GM23248 (cell line): ENCODE results near the gene EVX2. TPM values are rescaled to one million over a fixed set of nuclear protein-coding genes. Genes with fewer than 3 reads are reported as not detected.

Experiments used
- DNase-seq: peaks from one replicate; pipeline ENCODE4 v3.0.0-alpha.2; 2015
- H2AFZ ChIP-seq: fragments of 200-600 bp; sonication (generic); 2 replicates; pipeline ENCODE4 v1.6.1; 2016; ENCODE audit warnings: antibody characterized with exemption
- H3F3A ChIP-seq: fragments of 200-600 bp; sonication (generic); 2 replicates; pipeline ENCODE4 v1.6.1; 2016; ENCODE audit warnings: mild to moderate bottlenecking, antibody characterized with exemption, mixed run types; ENCODE audit not compliant: insufficient read depth
- H3K27ac ChIP-seq: fragments of 200-600 bp; sonication (generic); 2 replicates; pipeline ENCODE4 v1.5.1; 2016; ENCODE audit warnings: mild to moderate bottlenecking
- H3K27me3 ChIP-seq: fragments of 200-600 bp; sonication (generic); replicated peaks from 2 replicates; pipeline ENCODE4 v1.6.1; 2016; ENCODE audit warnings: mild to moderate bottlenecking; ENCODE audit not compliant: insufficient read depth
- H3K36me3 ChIP-seq: fragments of 200-600 bp; sonication (generic); 2 replicates; pipeline ENCODE4 v1.6.1; 2016; ENCODE audit warnings: low read depth, mild to moderate bottlenecking
- H3K4me1 ChIP-seq: fragments of 200-600 bp; sonication (generic); 2 replicates; pipeline ENCODE4 v1.6.1; 2016; ENCODE audit warnings: mild to moderate bottlenecking; ENCODE audit not compliant: insufficient read depth
- H3K4me2 ChIP-seq: fragments of 200-600 bp; sonication (generic); one replicate; pipeline ENCODE4 v1.6.1; 2016; ENCODE audit warnings: mild to moderate bottlenecking; ENCODE audit not compliant: unreplicated experiment
- H3K4me3 ChIP-seq: fragments of 200-600 bp; sonication (generic); 2 replicates; pipeline ENCODE4 v1.5.1; 2016; ENCODE audit warnings: mild to moderate bottlenecking
- H3K79me2 ChIP-seq: fragments of 200-600 bp; sonication (generic); 2 replicates; pipeline ENCODE4 v1.6.1; 2016; ENCODE audit warnings: mild to moderate bottlenecking; ENCODE audit not compliant: insufficient read depth
- H3K9ac ChIP-seq: fragments of 200-600 bp; sonication (generic); 2 replicates; pipeline ENCODE4 v1.6.1; 2016; ENCODE audit warnings: mild to moderate bottlenecking
- H3K9me2 ChIP-seq: fragments of 200-600 bp; sonication (generic); 2 replicates; pipeline ENCODE4 v1.6.1; 2016; ENCODE audit warnings: mixed run types, mild to moderate bottlenecking, moderate library complexity; ENCODE audit not compliant: insufficient read depth
- H3K9me3 ChIP-seq: fragments of 200-600 bp; sonication (generic); one replicate; pipeline ENCODE4 v1.6.1; 2017; ENCODE audit warnings: low read depth
- H4K20me1 ChIP-seq: fragments of 200-600 bp; sonication (generic); 2 replicates; pipeline ENCODE4 v1.6.0; 2016; ENCODE audit not compliant: insufficient read depth
- EZH2 ChIP-seq: fragments of 200-600 bp; sonication (generic); IDR thresholded peaks from 2 replicates; pipeline ENCODE4 v1.6.1; 2018; ENCODE audit warnings: antibody characterized with exemption, mild to moderate bottlenecking; ENCODE audit not compliant: insufficient read depth, poor library complexity, severe bottlenecking
- EZH2phosphoT487 ChIP-seq: fragments of 200-600 bp; sonication (generic); IDR thresholded peaks from 2 replicates; pipeline ENCODE4 v1.6.1; 2018; ENCODE audit warnings: antibody characterized with exemption, moderate library complexity, mild to moderate bottlenecking, low read depth; ENCODE audit not compliant: insufficient read depth
- WGBS, 2 experiments: methylation state at CpG; one replicate each; pipeline ENCODE4 v1.1.6; 2015 to 2017; ENCODE audit warnings: low lambda C conversion rate in 2 of 2, low coverage in 1 of 2; ENCODE audit errors: missing lambda C conversion rate in 2 of 2; 5-methylcytosine and 5-hydroxymethylcytosine counted together
- in situ Hi-C: fragments of 300-500 bp; cut with MboI; formaldehyde crosslinking; loops from 2 replicates; pipeline ENCODE4 v1.15.0; 2020
- polyA plus RNA-seq: library from polyadenylated mRNA; unstranded; fragments of >200 nt; fragmentation: Nextera tagmentation; extraction: Ambion mirVana; gene quantifications from 2 replicates; pipeline ENCODE4 v1.2.1, GENCODE V29; 2016
- total RNA-seq: library from RNA; depleted of rRNA; stranded (reverse); fragments of >200 nt; shearing (Covaris generic); gene quantifications from 2 replicates; pipeline ENCODE4 v1.2.3, GENCODE V29; 2014

Gene EVX2
- total and polyA plus RNA-seq, 2 experiments from 2014 or later, result not detected

GRCh38 chr2:176106581-176107539 lies 23.1 kb upstream of the EVX2 start, which contains the start of gene HOXD11:
HOXD11 (plus strand) TSS chr2:176107280; CDS start chr2:176107356, 76 bp downstream.
- H2AFZ ChIP-seq, result 0 out of 2 replicates have a peak within 1 kb of the TSS, but pooled peaks have one; percentile 82
- H3K27me3 ChIP-seq, result no peaks in the 10 kb centered on the region
- peaks cover 34% of the 10 kb centered on the region for H3F3A ChIP-seq
- H3K4me3 ChIP-seq, result peak within 1 kb of the TSS; percentile 88
- H3K4me2 ChIP-seq, result peak within 1 kb of the TSS; percentile 95
- TF ChIP-seq EZH2phosphoT487 (no peak), EZH2 (no peak)
- peak within 1 kb of the TSS; percentile 89 for H3K27ac ChIP-seq
- H3K79me2 ChIP-seq, result peaks cover 96% of the 10 kb centered on the region
- peaks cover 8% of the 10 kb centered on the region for H3K4me1 ChIP-seq
- H3K9me2 ChIP-seq, result no peaks in the 10 kb centered on the region
- 1 to 2% methylated on average over 67 to 72 of the region's 85 CpGs for WGBS, 2 experiments
- in situ Hi-C loops, result loop anchor here (25.0 kb wide), 1 partner anchor 1630 kb away; no protein-coding TSS in a partner anchor
- no peaks in the 10 kb centered on the region for H4K20me1 ChIP-seq
- DNase-seq, result peak; percentile 96
- peak within 1 kb of the TSS; percentile 93 for H3K9ac ChIP-seq
- no peaks in the 10 kb centered on the region for H3K9me3 ChIP-seq
- H3K36me3 ChIP-seq, result peaks cover 15% of the 10 kb centered on the region

GRCh38 chr2:176105730-176106580 lies 22.2 kb upstream of the EVX2 start:
- H2AFZ ChIP-seq, result peak overlapping the region; percentile 82; the same call in 1 of the 2 replicates
- peak overlapping the region; percentile 88 for H3K4me3 ChIP-seq

GRCh38 chr2:176105078-176105729 lies 21.4 kb upstream of the EVX2 start:
- Histone ChIP-seq H2AFZ (peak overlapping the region; percentile 82), H3K36me3 (peaks cover 7% of the 10 kb centered on the region), H3K4me3 (peak overlapping the region; percentile 88), H4K20me1 (no peaks in the 10 kb centered on the region), H3K79me2 (peaks cover 80% of the 10 kb centered on the region), H3K27ac (peak overlapping the region; percentile 89), H3K27me3 (no peaks in the 10 kb centered on the region), H3K4me2 (peak overlapping the region; percentile 95), H3K9me3 (no peaks in the 10 kb centered on the region), H3K9ac (peak overlapping the region; percentile 93), H3K9me2 (no peaks in the 10 kb centered on the region), H3K4me1 (peaks cover 8% of the 10 kb centered on the region), H3F3A (peaks cover 34% of the 10 kb centered on the region)
- peak; percentile 80 for DNase-seq
- 0 to 1% methylated on average over 21 to 25 of the region's 25 CpGs for WGBS, 2 experiments
- in situ Hi-C loops, result loop anchor here (25.0 kb wide), 1 partner anchor 1632 kb away; no protein-coding TSS in a partner anchor
- TF ChIP-seq EZH2phosphoT487 (no peak), EZH2 (no peak)

More at GRCh38 chr2:176105730-176106580, 22.2 kb upstream of the EVX2 start:
- peak overlapping the region; percentile 95 for H3K4me2 ChIP-seq
- peaks cover 8% of the 10 kb centered on the region for H3K4me1 ChIP-seq
- H4K20me1 ChIP-seq, result no peaks in the 10 kb centered on the region
- no peaks in the 10 kb centered on the region for H3K9me2 ChIP-seq
- 2 to 5% methylated on average over 24 to 25 of the region's 25 CpGs for WGBS, 2 experiments
- peak overlapping the region; percentile 89 for H3K27ac ChIP-seq
- no peaks in the 10 kb centered on the region for H3K9me3 ChIP-seq
- peak; percentile 61 for DNase-seq
- in situ Hi-C loops, result loop anchor here (25.0 kb wide), 1 partner anchor 1631 kb away; no protein-coding TSS in a partner anchor
- H3K9ac ChIP-seq, result peak overlapping the region; percentile 93
- H3K36me3 ChIP-seq, result peaks cover 15% of the 10 kb centered on the region
- no peaks in the 10 kb centered on the region for H3K27me3 ChIP-seq
- H3K79me2 ChIP-seq, result peaks cover 88% of the 10 kb centered on the region
- TF ChIP-seq EZH2phosphoT487 (no peak), EZH2 (no peak)
- H3F3A ChIP-seq, result peaks cover 34% of the 10 kb centered on the region
